NCI-H1436 treated with DMSO at 0.1 percent for 48 hours (cell line): ENCODE measurements around the gene DIPK1B.

Experiments
- DNase-seq: peaks from one replicate; lab custom pipeline; 2025; lab: John Stamatoyannopoulos, UW

Gene DIPK1B

DNA sequence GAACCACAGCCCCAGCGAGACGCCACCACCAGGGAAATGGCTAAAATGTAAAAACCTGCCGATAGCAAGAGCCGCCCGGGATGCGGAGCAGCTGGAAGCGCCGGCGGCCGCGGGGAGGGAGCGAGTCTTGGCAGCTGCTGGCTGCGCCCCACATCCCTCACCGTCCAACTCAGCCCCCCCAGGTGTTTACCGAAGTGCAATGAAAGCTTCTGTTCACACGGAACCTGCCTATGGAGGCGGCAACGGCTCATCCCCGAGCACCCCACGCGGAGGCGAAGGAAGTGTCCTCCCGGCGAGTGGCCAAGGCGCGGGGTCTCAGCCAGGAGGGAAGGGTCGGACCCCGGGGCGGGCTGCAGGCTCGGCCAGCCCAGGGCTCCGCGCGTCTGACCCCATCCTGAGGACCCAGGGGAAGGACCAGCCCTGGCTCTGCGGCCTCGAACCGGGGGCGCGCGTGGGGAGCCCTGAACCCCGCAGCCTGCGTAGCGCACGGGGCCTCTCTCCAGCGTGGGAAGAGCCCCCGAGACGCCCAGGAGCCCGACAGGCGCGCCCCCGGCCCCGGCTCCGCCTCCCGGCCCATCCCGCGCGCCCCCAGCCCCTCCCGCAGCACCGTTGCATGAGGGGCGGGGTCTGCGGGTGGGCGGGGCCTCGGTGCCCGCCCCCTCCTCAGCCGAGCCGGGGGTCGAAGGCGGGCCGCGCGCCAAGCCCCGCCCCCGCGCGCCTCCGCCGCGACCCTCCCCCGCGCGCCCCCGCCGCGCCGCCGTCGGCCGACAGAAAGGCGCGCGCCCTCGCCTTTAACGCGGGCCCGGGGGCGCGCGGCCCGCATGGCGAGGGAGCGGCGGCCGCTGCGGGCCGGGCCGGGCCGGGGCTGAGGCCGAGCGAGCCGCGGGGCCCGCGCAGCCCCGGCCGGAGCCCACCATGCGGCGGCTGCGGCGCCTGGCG, at the start of gene DIPK1B:
TSS of gene DIPK1B (plus strand) at position 822 of the 939 bp plus-strand sequence. CDS start at position 916, 94 bp downstream.
- DNase-seq, result no peak

DNA sequence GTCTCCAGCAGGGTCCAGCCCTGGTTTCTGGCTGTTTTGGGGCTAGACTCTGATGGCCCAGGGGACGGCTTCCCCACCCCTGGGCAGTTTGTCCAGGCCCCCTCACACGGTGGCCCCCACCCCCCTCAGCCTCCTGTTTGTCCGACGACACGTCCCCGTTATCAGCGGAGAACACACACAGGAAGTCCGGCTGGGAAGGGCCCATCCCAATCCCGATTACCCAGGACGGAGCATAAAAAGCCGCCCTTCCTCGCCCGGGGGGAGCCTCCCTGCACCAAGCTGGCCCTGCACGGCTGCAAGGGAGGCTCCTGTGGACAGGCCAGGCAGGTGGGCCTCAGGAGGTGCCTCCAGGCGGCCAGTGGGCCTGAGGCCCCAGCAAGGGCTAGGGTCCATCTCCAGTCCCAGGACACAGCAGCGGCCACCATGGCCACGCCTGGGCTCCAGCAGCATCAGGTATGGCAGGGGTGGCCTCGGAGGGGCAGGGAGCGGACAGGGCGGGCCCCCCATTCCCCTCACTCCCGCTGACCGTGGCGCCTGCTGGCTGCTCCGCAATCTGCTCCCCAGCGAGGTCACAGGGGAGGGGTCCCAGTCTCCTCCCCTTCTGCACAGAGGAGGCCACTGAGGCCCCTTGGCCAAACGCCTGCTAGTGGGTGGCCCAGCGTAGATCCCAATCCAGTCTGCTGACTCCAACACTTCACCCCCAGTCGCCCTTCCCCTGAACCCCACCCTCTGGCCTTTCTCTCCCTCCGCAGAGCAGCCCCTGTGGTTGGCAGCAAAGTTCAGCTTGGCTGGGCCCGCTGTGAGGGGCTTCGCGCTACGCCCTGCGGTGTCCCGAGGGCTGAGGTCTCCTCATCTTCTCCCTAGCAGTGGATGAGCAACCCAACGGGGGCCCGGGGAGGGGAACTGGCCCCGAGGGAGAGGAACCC, 49.5 kb upstream of the DIPK1B start, which contains the start of gene EGFL7:
TSS of gene EGFL7 (plus strand) at position 261 of the 926 bp plus-strand sequence. CDS start 5,367 bp downstream, outside the sequence.
- no peak for DNase-seq

DNA sequence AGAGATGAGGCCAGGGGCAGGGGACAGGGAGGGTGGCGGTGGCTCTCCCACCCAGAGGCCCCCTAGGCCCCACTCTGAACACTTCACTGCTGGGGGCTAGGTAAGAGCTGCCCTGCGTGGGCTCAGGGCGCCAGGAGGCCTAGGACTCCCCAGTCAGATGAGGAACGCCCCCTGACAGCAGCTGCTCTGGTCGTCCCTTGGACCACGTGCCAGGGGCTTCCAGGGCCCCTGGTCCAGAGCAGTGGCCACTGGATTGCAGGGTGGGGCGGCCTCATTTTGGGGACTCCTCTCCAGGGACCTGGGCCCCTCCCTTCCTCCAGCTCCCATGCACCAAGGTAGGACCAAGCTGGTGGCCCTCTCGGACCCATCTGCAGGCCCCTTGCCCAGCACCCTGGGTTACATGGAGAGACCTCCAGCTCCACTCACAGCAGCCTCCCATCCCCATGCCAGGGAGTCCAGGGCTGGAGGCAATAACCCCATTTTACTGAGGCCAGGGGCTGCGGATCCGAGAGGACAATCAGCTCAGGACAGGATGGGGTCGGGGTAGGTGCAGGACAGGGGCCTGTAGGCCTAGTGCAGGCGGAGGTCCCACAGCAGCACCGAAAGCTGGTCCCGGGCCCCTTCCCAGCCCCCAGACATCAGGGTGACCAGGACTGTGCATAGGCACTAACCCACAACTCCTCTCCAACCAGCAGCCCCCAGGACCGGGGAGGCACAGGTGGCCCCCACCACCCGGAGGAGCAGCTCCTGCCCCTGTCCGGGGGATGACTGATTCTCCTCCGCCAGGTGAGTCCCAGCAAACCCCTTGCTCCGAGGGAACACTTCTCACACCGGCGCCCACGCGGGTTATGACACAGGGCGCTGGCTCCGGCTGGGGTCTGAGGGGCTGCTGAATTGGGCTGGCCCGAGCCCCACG, 48.1 kb upstream of the DIPK1B start:
- no peak for DNase-seq

DNA sequence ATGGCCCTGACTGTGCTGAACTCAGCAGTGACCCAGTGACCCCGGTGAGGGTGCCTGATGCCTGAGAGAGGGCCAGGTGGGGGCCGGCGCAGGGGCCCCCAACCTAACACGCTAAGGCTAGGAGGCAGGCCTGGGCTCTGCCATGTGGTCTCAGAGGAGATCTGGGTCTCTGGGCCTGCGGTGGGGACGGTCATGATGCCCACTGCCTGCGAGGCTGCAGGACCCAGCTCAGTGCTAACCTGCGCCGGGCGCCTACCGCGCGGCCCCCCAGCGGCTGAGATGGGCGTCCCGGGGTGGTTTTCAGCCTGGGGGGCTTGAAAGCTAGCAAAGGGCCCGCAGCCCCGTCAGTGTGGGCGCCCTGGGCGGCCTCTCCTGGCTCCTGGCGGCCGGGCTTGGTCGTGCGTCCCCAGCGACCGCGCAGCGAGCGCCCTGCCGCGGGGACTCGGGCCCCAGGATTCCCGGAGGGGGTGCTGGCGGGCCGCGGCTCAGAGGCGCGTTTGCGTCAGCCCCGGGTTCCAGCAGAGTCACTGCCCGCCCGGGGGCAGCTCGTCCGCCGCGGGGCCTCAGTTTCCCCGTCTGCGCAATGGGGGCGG, 47.2 kb upstream of the DIPK1B start:
- no peak for DNase-seq

DNA sequence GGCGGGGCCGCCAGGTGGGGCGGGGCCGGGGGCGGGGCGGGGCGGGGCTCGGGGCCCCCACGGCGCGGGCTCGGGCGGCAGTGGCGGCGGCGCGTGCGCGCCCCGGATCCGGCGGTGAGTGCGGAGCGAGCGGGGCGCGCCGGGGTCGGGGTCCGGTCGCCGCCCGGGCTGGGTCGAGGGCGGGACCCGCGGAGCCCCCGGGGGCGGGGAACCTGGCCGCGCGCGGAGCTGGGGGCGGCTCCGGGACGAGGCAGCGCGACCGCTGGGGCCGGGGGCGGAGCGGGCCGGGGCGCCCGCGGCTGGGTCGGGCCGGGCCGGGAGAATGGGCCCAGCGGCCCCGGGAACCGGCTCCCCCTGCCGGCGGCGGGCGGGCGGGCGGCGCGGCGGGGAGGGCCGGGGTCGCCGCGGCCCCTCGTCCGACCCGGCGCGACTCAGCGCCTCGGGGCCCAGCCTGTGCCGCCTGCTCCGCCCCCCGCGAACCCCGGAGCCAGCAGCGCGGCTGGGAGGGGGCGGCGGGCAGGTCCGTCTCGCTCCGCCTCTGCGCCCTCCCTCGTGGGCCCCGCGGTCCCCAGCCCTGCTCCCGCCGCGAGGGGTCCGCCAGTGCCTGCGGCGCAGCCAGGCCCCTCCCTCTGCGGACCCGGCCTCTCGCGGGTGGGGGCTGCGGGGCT, 46.5 kb upstream of the DIPK1B start:
- DNase-seq, result no peak

DNA sequence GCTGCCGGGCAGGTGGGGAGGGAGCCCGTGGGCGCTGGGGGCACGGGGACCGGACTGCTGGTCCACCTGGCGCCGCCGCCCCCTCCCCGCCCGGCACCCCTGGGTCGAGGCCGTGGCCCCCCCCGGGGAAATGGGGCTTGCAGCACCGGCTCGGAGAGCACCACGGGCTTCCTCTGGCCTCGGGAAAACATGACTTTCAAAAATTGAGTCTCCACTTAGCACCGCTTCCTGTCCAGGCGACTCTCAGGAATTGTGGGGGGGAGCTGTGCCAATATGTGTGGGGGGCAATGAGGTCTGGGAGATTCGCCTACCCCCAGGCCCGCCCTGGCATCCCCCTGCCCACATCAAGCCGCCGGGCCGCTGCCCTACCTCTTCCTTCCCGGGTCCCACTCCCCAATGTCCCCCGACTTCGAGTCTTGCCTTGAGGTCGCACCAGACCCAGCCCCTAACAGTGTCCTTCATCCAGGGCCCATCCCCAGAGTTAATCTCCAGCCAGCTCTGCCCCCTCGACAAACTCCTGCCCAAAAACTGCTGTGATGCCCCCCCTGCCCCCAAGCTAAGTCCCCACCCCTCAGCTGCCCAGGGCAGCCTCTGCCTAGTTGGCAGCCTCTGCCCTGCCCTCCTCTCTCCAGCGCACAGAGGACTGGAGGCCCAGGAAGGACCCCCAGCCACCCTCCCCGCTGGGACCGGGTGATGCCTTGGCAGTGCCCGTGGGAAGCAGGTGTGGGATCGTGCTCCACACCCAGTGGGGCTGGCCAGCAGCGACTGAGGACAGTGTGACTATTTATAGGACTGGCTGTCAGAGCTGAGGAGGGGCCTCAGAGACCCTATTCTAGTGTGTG, 45.8 kb upstream of the DIPK1B start:
- no peak for DNase-seq

DNA sequence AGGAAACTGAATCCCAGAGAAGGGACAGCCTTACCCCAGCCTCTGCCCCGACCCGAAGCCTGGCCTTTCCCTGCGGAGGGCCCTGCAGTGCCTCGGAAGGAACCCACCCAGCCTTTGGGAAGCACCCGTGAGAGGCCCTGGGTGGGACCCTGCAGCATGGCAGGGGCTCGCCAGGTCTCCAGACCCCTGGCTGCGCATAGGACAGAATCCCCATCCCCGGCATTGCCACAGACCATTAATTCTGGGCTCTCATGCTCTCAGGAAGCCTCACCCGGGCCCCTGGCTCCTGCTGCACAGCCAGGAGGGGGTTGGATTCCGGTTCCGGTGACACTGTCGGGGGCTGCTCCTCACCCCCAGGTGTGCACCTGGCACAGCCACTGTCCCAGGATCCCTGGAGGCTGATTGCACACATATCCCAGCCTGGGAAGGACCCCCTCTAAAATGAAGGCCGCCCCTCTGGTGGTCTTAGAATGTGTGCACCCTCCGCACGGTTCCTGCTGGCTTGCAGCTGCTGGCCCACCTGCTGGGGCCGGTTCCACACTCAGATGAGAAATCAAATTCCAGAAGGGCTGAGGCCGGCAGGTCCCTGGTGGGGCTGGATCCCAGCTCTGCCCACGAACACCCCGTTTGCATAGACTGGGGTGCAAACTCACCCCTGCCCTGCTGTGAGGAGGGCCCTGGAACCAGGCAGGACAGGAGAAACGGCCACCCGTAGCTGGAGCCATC, 45.0 kb upstream of the DIPK1B start:
- DNase-seq, result no peak

DNA sequence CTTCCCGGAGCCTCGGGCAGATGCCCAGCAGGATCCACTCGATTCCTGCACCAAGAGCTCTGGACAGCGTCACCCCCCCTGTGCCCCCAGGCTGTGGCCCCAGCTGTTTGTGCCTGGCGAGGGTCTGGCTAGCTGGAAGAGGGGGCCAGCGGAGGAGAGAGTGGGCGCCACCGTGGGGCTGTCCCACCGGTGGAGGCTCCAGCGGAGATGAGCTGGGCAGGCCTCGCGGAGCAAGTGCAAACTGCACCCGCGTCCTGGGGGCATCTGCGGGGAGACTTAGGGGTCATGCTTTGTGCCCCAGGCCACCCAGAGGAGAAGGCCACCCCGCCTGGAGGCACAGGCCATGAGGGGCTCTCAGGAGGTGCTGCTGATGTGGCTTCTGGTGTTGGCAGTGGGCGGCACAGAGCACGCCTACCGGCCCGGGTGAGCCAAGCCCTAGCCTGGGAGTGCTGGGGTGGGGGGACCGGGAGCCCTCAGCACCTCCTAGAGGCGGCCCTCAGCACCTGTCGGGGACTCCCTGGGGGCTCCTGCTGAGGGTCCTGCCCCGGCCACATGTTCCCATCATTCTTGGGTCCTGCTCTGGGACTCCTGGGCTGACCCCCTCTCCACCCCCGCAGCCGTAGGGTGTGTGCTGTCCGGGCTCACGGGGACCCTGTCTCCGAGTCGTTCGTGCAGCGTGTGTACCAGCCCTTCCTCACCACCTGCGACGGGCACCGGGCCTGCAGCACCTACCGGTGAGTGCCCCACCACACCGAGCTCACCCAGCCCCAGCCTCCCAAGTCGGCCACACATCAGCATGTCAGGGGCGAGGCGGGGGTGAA, 44.2 kb upstream of the DIPK1B start:
- DNase-seq, result no peak

DNA sequence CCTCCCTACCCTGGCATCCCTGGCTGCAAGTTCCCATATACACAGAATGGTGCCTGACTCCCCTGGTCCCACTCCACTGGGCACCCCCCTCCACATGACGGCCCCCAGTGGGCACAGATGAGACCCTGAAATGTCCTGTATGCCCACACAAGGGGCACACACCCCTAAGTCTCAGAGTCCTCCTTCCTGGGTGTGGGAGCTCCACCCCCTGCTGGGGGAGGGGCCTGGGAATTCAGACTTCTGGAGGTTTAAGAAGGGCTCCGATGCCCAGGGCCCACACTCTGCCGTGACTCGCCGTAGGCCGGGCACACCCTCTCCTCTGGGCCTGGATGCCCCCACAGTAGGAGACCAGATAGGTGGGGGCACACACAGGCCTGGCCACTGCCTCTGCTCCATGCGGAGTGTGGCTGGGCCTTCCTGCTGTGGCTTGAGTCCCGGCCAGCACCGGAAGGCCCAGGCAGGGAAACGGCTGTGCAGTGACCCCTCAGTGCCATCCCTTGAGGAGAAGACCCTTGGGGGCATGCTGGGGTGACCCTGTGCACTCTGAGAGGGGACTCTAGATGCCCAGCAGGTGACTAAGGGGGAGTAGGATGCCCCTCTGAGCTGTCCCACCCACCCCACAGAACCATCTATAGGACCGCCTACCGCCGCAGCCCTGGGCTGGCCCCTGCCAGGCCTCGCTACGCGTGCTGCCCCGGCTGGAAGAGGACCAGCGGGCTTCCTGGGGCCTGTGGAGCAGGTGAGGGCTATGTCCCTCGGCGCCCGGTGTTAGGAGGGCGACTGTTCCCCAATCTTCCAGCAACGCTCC, 43.2 kb upstream of the DIPK1B start:
- DNase-seq, result no peak

DNA sequence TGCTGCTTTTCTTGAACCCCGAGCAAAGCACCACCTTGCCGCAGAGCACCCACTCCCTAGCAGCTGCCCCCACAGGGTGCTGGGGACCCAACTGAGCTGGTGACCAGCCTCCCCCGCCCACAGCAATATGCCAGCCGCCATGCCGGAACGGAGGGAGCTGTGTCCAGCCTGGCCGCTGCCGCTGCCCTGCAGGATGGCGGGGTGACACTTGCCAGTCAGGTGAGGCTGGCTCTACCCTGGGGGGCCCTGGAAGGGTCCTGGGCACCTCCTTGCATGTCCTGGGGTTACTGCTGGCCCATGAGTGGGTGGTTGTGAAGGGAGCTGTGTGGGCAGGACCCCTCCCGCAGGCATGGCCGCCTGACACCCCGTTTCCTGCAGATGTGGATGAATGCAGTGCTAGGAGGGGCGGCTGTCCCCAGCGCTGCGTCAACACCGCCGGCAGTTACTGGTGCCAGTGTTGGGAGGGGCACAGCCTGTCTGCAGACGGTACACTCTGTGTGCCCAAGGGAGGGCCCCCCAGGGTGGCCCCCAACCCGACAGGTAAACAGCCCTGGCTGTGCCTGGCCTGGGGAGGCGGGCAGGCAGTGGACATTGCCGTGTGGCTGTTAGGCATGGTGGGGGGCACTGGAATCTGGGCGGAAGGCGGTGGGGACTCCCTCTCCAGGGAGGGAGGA, 42.4 kb upstream of the DIPK1B start:
- DNase-seq, result no peak

DNA sequence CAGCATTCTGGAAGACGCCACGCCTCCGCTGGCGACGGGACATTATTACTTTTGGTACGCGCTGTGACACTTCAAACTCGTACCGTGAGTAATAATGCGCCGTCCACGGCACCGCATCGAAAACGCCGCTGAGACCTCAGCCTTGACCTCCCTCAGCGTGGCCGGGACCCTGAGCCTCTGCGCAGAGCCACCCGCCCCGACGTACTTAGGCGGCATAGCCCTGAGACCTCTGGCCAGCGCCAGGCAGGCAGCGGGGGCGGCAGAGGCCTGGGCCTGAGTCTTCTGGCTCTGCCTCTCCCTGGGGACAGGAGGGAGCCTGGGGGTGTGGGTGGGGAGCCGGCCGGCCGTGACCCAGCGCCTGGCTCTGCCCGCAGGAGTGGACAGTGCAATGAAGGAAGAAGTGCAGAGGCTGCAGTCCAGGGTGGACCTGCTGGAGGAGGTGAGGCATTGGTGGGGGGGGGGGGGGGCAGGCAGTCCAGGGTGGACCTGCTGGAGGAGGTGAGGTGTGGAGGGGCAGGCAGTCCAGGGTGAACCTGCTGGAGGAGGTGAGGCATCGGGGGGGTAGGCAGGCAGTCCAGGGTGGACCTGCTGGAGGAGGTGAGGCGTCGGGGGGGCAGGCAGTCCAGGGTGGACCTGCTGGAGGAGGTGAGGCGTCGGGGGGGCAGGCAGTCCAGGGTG, 41.7 kb upstream of the DIPK1B start:
- no peak for DNase-seq

DNA sequence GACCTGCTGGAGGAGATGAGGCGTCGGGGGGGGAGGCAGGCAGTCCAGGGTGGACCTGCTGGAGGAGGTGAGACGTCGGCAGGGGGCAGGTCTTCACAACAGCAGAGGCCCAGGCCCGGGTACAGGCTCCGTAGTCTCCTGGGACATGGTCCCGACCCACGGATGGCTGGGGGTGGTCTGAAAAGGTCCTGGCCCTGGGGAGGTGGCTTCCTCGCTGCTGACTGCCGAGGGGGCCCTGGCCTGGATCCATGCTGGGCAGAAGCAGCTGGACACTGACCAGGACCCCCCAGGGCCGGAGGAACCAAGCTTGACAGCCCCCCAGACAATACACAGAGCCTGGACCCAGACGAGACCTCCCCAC, 41.1 kb upstream of the DIPK1B start:
- no peak for DNase-seq

DNA sequence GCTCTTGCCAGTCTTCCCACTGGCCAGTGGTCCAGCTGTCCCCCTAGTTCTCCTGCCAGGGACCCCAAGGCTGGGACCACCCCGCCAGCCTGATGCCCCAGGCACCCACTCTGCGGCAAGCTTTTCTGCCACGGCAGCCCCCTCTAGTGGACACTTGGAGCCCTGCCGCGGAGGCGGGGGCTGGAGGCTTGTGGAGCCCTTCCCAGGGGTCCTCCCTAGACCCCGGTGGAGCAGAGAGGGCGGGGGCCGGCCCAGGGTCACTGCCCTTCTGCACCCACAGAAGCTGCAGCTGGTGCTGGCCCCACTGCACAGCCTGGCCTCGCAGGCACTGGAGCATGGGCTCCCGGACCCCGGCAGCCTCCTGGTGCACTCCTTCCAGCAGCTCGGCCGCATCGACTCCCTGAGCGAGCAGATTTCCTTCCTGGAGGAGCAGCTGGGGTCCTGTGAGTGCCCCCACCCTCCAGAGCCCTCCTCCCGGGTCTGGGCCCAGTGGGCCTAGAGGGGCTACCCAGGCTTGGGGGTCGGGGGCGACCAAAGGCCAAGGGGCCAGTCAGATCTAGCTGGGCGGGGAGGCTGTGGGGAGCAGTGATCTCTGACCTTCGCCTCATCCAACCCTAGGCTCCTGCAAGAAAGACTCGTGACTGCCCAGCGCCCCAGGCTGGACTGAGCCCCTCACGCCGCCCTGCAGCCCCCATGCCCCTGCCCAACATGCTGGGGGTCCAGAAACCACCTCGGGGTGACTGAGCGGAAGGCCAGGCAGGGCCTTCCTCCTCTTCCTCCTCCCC, 40.5 kb upstream of the DIPK1B start:
- DNase-seq, result no peak

DNA sequence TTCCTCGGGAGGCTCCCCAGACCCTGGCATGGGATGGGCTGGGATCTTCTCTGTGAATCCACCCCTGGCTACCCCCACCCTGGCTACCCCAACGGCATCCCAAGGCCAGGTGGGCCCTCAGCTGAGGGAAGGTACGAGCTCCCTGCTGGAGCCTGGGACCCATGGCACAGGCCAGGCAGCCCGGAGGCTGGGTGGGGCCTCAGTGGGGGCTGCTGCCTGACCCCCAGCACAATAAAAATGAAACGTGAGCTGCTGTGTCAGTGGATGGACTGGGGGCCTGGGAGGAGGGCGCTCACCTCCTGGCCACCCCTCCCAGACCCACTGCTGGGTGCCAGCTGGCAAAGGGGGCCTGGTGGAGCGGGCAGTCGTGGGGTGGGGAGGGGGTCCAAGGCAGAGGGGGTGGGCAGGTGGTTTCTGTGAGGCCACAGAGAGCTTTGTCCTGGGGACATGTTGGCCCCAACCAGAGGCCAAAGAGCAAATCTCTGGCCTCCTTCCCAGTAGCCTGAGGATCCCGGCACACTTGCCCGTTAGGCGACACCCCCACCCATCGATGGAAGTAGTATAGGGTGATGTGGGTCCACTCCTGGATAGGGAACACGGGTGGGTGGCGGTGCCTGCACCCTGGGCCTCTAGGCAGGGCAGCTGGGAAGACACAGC, 39.8 kb upstream of the DIPK1B start:
- DNase-seq, result no peak
